ENCODE results near the gene CTNND2. TPM values are rescaled to one million over a fixed set of nuclear protein-coding genes. Genes with fewer than 3 reads are reported as not detected.

CTNND2 gene
- total and polyA plus RNA-seq, 3 donors from 2014 or later: 9.1 to 17.2 (median 11.3) TPM

GRCh38 chr5:11733185-11733839 lies 170.9 kb downstream of the CTNND2 start:
- H3K4me3 ChIP-seq: no peak overlapping the region
- 83 to 89% methylated on average over 2 of the region's 2 CpGs for WGBS, 2 donors
- intact Hi-C loops (cut with DNase I; ENCODE audit: low total_unique reads): no loop called here
- DNase-seq: no peak
- no peaks in the 10 kb centered on the region for H3K36me3 ChIP-seq (ENCODE audit: low read depth, missing control alignments)
- no peak for TF ChIP-seq CTCF (IDR thresholded peaks at IDR 0.05)
- no peak for TF ChIP-seq POLR2A (IDR thresholded peaks at IDR 0.05)
- no peaks in the 10 kb centered on the region for H3K4me1 ChIP-seq
- H3K27me3 ChIP-seq: no peaks in the 10 kb centered on the region
- H3K27ac ChIP-seq: no peak overlapping the region
- no peaks in the 10 kb centered on the region for H3K9me3 ChIP-seq

DNA sequence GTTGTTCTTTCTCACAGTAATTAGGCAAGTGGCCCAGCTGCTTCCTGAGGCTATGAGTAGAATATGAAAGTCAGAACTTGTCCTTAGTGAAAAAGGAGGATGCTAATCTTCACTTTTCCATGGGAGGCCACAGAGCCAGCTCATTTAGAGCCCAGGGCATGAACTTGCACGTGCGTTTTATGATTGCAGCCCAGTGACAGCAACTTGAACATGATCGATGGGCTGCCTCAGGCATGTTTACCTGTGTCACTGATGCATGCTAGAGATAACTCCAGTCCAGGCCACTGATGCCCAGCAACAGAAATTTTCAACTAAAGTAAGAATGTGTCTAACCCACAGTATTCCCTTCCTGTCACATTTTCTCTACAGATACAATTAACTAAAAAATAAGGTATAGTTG lies 179.3 kb downstream of the CTNND2 start:
- Histone ChIP-seq H3K9me3 (no peaks in the 10 kb centered on the region), H3K36me3 (ENCODE audit: low read depth, missing control alignments) (no peaks in the 10 kb centered on the region), H3K4me1 (no peaks in the 10 kb centered on the region), H3K27me3 (no peaks in the 10 kb centered on the region), H3K27ac (no peak overlapping the region), H3K4me3 (no peak overlapping the region)
- TF ChIP-seq CTCF (IDR thresholded peaks at IDR 0.05): no peak
- TF ChIP-seq POLR2A (IDR thresholded peaks at IDR 0.05): no peak
- intact Hi-C loops (cut with DNase I; ENCODE audit: low total_unique reads): no loop called here
- WGBS, 2 donors: 49 to 59% methylated on average over 3 of the region's 3 CpGs
- DNase-seq: no peak

DNA sequence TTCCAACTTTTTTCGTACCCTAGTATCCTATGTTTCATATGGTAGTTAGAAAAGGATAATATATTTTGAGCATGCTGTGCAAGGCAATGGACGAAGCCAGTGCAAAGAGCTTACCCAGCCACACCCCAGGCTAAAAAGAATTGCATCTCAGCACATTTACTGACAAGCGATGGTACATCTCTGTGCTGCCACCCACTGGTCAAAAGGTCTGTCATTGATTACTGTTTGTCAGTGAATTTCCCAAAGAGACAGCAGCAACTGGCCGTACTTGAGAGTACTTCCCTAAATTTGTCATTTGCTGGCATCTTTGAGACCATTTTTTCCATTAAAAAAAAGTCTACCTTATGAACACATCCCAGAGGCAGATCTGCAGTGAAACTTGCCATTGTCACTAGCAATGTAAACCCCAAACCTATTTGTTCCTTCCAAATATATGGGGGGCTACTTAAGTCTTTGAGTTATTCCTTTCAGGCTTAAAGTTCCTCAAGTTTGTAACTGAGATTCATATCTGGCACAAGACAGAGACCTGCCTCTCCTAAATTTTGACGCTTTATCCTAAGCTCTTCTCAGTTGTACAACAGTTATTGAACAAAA lies 184.3 kb downstream of the CTNND2 start:
- TF ChIP-seq CTCF (IDR thresholded peaks at IDR 0.05): no peak
- TF ChIP-seq POLR2A (IDR thresholded peaks at IDR 0.05): no peak
- Histone ChIP-seq H3K27ac (no peak overlapping the region), H3K9me3 (no peaks in the 10 kb centered on the region), H3K36me3 (ENCODE audit: low read depth, missing control alignments) (no peaks in the 10 kb centered on the region), H3K4me3 (no peak overlapping the region), H3K27me3 (no peaks in the 10 kb centered on the region), H3K4me1 (no peaks in the 10 kb centered on the region)
- peak; percentile 83 for DNase-seq
- 43 to 53% methylated on average over 5 of the region's 5 CpGs for WGBS, 2 donors
- intact Hi-C loops (cut with DNase I; ENCODE audit: low total_unique reads): no loop called here

GRCh38 chr5:11715461-11716196 lies 188.6 kb downstream of the CTNND2 start:
- 89 to 92% methylated on average over 6 of the region's 6 CpGs for WGBS, 2 donors
- Histone ChIP-seq H3K36me3 (ENCODE audit: low read depth, missing control alignments) (no peaks in the 10 kb centered on the region), H3K27ac (no peak overlapping the region), H3K9me3 (no peaks in the 10 kb centered on the region), H3K4me1 (no peaks in the 10 kb centered on the region), H3K4me3 (no peak overlapping the region), H3K27me3 (no peaks in the 10 kb centered on the region)
- TF ChIP-seq POLR2A (IDR thresholded peaks at IDR 0.05) (no peak), CTCF (IDR thresholded peaks at IDR 0.05) (no peak)
- no peak for DNase-seq
- intact Hi-C loops (cut with DNase I; ENCODE audit: low total_unique reads): no loop called here
